Right atrium auricular region (tissue), 2 donors: ENCODE measurements around the gene ILKAP. TPM values are rescaled to one million over a fixed set of nuclear protein-coding genes. Genes with fewer than 3 reads are reported as not detected.

Experiments
- DNase-seq: peaks from one replicate; pipeline ENCODE4 v3.0.0-alpha.2; 2019; ENCODE audit warnings: low spot score
- H3K27ac ChIP-seq, 2 donors: fragments of 200-600 bp; sonication (generic); 1 replicate in 1 of 2; 2 replicates in 1 of 2; pipeline ENCODE4 v1.5.1; 2016 to 2019
- H3K27me3 ChIP-seq, 2 donors: fragments of 200-600 bp; sonication (generic); one replicate each; pipeline versions ENCODE4 v1.5.1 to v1.6.0; 2017 to 2019
- H3K36me3 ChIP-seq: fragments of 200-600 bp; sonication (generic); one replicate; pipeline ENCODE4 v1.5.1; 2016
- H3K4me1 ChIP-seq, 2 donors: fragments of 200-600 bp; sonication (generic); one replicate each; pipeline versions ENCODE4 v1.5.1 to v1.6.0; 2017 to 2019
- H3K4me3 ChIP-seq, 2 donors: fragments of 200-600 bp; sonication (generic); 1 replicate in 1 of 2; 2 replicates in 1 of 2; pipeline ENCODE4 v1.5.1; 2017 to 2019; ENCODE audit warnings: mild to moderate bottlenecking in 1 of 2, moderate library complexity in 1 of 2
- H3K9me3 ChIP-seq, 2 donors: fragments of 200-600 bp; sonication (generic); one replicate each; pipeline ENCODE4 v1.5.1; 2019
- CTCF ChIP-seq, 2 donors: fragments of 200-600 bp; sonication (generic); IDR thresholded peaks; one replicate each; pipeline ENCODE4 v1.5.1; 2019; ENCODE audit warnings: antibody characterized with exemption in 2 of 2
- total RNA-seq, 2 donors: library from RNA; depleted of rRNA; stranded (reverse); fragments of >200 nt; gene quantifications; one replicate each; pipeline ENCODE4 v1.1.0, GENCODE V29; 2016

Gene ILKAP
- total RNA-seq, 2 donors from 2014 or later: 15.9 to 17.6 TPM

- no peak for TF ChIP-seq CTCF (IDR thresholded peaks at IDR 0.05)
Observed at GRCh38 chr2:238167344-238167715, 36.2 kb downstream of the ILKAP start.

GRCh38 chr2:238166391-238167343 is 36.8 kb downstream of the ILKAP start:
- DNase-seq: no peak
- peaks cover 29% of the 10 kb centered on the region for H3K36me3 ChIP-seq
- H3K4me3 ChIP-seq: no peak overlapping the region
- H3K27ac ChIP-seq: no peak overlapping the region
- H3K4me1 ChIP-seq: peaks cover 0 to 31% of the 10 kb centered on the region in 2 donors
- H3K9me3 ChIP-seq: no peaks in the 10 kb centered on the region
- no peak for TF ChIP-seq CTCF (IDR thresholded peaks at IDR 0.05)
- H3K27me3 ChIP-seq: peaks cover 0 to 5% of the 10 kb centered on the region in 2 donors

More at GRCh38 chr2:238167344-238167715, 36.2 kb downstream of the ILKAP start:
- peaks cover 0 to 31% of the 10 kb centered on the region in 2 donors for H3K4me1 ChIP-seq
- H3K27ac ChIP-seq: no peak overlapping the region
- DNase-seq: no peak
- peaks cover 0 to 5% of the 10 kb centered on the region in 2 donors for H3K27me3 ChIP-seq
- no peak overlapping the region for H3K4me3 ChIP-seq
- no peaks in the 10 kb centered on the region for H3K9me3 ChIP-seq
- peaks cover 36% of the 10 kb centered on the region for H3K36me3 ChIP-seq

- TF ChIP-seq CTCF (IDR thresholded peaks at IDR 0.05): no peak
- DNase-seq: no peak
- Histone ChIP-seq H3K27me3 (peaks cover 0 to 5% of the 10 kb centered on the region in 2 donors), H3K36me3 (peaks cover 20% of the 10 kb centered on the region), H3K9me3 (no peaks in the 10 kb centered on the region), H3K4me3 (no peak overlapping the region), H3K27ac (no peak overlapping the region), H3K4me1 (peaks cover 0 to 27% of the 10 kb centered on the region in 2 donors)
Observed at GRCh38 chr2:238165288-238165921, 38.1 kb downstream of the ILKAP start.

GRCh38 chr2:238164906-238165287 is 38.6 kb downstream of the ILKAP start:
- no peak for TF ChIP-seq CTCF (IDR thresholded peaks at IDR 0.05)
- DNase-seq: no peak
- peaks cover 16% of the 10 kb centered on the region for H3K36me3 ChIP-seq
- H3K9me3 ChIP-seq: no peaks in the 10 kb centered on the region
- H3K27me3 ChIP-seq: peaks cover 0 to 5% of the 10 kb centered on the region in 2 donors
- H3K4me3 ChIP-seq: no peak overlapping the region
- H3K4me1 ChIP-seq: peaks cover 0 to 22% of the 10 kb centered on the region in 2 donors
- no peak overlapping the region for H3K27ac ChIP-seq

GRCh38 chr2:238163481-238164198 is 39.9 kb downstream of the ILKAP start:
- H3K9me3 ChIP-seq: no peaks in the 10 kb centered on the region
- H3K4me1 ChIP-seq: peaks cover 0 to 17% of the 10 kb centered on the region in 2 donors
- no peak for TF ChIP-seq CTCF (IDR thresholded peaks at IDR 0.05)
- H3K4me3 ChIP-seq: peak overlapping the region in 1 of 2 donors; percentile 32
- peaks cover 9% of the 10 kb centered on the region for H3K36me3 ChIP-seq
- DNase-seq: no peak
- peaks cover 0 to 5% of the 10 kb centered on the region in 2 donors for H3K27me3 ChIP-seq
- no peak overlapping the region for H3K27ac ChIP-seq
